Muscle layer of duodenum (tissue), 2 donors: Measurements from ENCODE around the gene PSD2.

Experiments
- H3K27ac ChIP-seq: one replicate; pipeline ENCODE4 v1.7.0; 2013; ENCODE audit warnings: mild to moderate bottlenecking, low read length
- H3K27me3 ChIP-seq: one replicate; pipeline ENCODE4 v1.7.0; 2013; ENCODE audit warnings: low read depth, mild to moderate bottlenecking, control low read depth, low read length
- H3K36me3 ChIP-seq, 2 donors: one replicate each; pipeline ENCODE4 v1.7.0; 2013; ENCODE audit warnings: low read length in 2 of 2, control low read depth in 1 of 2, mild to moderate bottlenecking in 1 of 2; ENCODE audit not compliant: insufficient read depth in 2 of 2, control insufficient read depth in 1 of 2
- H3K4me1 ChIP-seq, 2 donors: one replicate each; pipeline ENCODE4 v1.7.0; 2013; ENCODE audit warnings: low read length in 2 of 2, mild to moderate bottlenecking in 2 of 2, control low read depth in 1 of 2, moderate library complexity in 1 of 2; ENCODE audit not compliant: insufficient read depth in 2 of 2, control insufficient read depth in 1 of 2
- H3K4me3 ChIP-seq, 2 donors: one replicate each; pipeline ENCODE4 v1.7.0; 2013; ENCODE audit warnings: low read length in 2 of 2, low read depth in 1 of 2, mild to moderate bottlenecking in 1 of 2
- H3K9me3 ChIP-seq, 2 donors: one replicate each; pipeline ENCODE4 v1.7.0; 2013; ENCODE audit warnings: low read length in 2 of 2, control low read depth in 1 of 2, mild to moderate bottlenecking in 1 of 2; ENCODE audit not compliant: control insufficient read depth in 1 of 2
- donor health status: healthy.

The PSD2 gene

GRCh38 chr5:139795074-139796001 is at the start of gene PSD2:
Gene PSD2, plus strand, starts transcription at chr5:139795808. Its CDS starts 13,633 bp downstream, at chr5:139809441.
- peaks cover 0 to 13% of the 10 kb centered on the region in 2 donors for H3K4me1 ChIP-seq
- peaks cover 44% of the 10 kb centered on the region for H3K27me3 ChIP-seq
- H3K36me3 ChIP-seq = no peaks in the 10 kb centered on the region
- no peak within 1 kb of the TSS for H3K27ac ChIP-seq
- H3K4me3 ChIP-seq = peak within 1 kb of the TSS in 1 of 2 donors; percentile 50
- H3K9me3 ChIP-seq = no peaks in the 10 kb centered on the region

- Histone ChIP-seq H3K36me3 (no peaks in the 10 kb centered on the region), H3K4me1 (peaks cover 7 to 34% of the 10 kb centered on the region in 2 donors), H3K4me3 (peak overlapping the region; percentile 46 to 57), H3K9me3 (no peaks in the 10 kb centered on the region), H3K27me3 (peaks cover 13% of the 10 kb centered on the region), H3K27ac (no peak overlapping the region)
Measured at GRCh38 chr5:139746691-139747582, 48.7 kb upstream of the PSD2 start.

GRCh38 chr5:139747583-139748504 is 47.8 kb upstream of the PSD2 start:
- no peak overlapping the region for H3K27ac ChIP-seq

GRCh38 chr5:139748505-139748826 is 47.1 kb upstream of the PSD2 start:
- H3K4me3 ChIP-seq = no peak overlapping the region
- no peaks in the 10 kb centered on the region for H3K36me3 ChIP-seq
- H3K27ac ChIP-seq = no peak overlapping the region
- no peaks in the 10 kb centered on the region for H3K9me3 ChIP-seq
- peaks cover 7 to 34% of the 10 kb centered on the region in 2 donors for H3K4me1 ChIP-seq
- peaks cover 13% of the 10 kb centered on the region for H3K27me3 ChIP-seq

More at GRCh38 chr5:139747583-139748504, 47.8 kb upstream of the PSD2 start:
- Histone ChIP-seq H3K27me3 (peaks cover 13% of the 10 kb centered on the region), H3K36me3 (no peaks in the 10 kb centered on the region), H3K9me3 (no peaks in the 10 kb centered on the region), H3K4me3 (peak overlapping the region; percentile 46 to 57), H3K4me1 (peaks cover 7 to 34% of the 10 kb centered on the region in 2 donors)

GRCh38 chr5:139749242-139749641 is 46.4 kb upstream of the PSD2 start:
- H3K27ac ChIP-seq = no peak overlapping the region

GRCh38 chr5:139751236-139751635 is 44.4 kb upstream of the PSD2 start:
- H3K4me3 ChIP-seq = no peak overlapping the region
- no peak overlapping the region for H3K27ac ChIP-seq
- H3K36me3 ChIP-seq = no peaks in the 10 kb centered on the region
- no peaks in the 10 kb centered on the region for H3K9me3 ChIP-seq
- H3K27me3 ChIP-seq = peaks cover 27% of the 10 kb centered on the region
- H3K4me1 ChIP-seq = peaks cover 3 to 25% of the 10 kb centered on the region in 2 donors

More at GRCh38 chr5:139749242-139749641, 46.4 kb upstream of the PSD2 start:
- Histone ChIP-seq H3K4me3 (no peak overlapping the region), H3K36me3 (no peaks in the 10 kb centered on the region), H3K9me3 (no peaks in the 10 kb centered on the region), H3K27me3 (peaks cover 16% of the 10 kb centered on the region), H3K4me1 (peaks cover 7 to 34% of the 10 kb centered on the region in 2 donors)

GRCh38 chr5:139752506-139753473 is 42.8 kb upstream of the PSD2 start:
- no peaks in the 10 kb centered on the region for H3K36me3 ChIP-seq
- H3K4me3 ChIP-seq = no peak overlapping the region
- peaks cover 0 to 9% of the 10 kb centered on the region in 2 donors for H3K4me1 ChIP-seq
- peaks cover 28% of the 10 kb centered on the region for H3K27me3 ChIP-seq
- H3K9me3 ChIP-seq = no peaks in the 10 kb centered on the region
- no peak overlapping the region for H3K27ac ChIP-seq

GRCh38 chr5:139755892-139756671 is 39.5 kb upstream of the PSD2 start:
- H3K4me1 ChIP-seq = no peaks in the 10 kb centered on the region
- no peak overlapping the region for H3K27ac ChIP-seq
- H3K9me3 ChIP-seq = no peaks in the 10 kb centered on the region
- no peaks in the 10 kb centered on the region for H3K36me3 ChIP-seq
- no peak overlapping the region for H3K4me3 ChIP-seq
- peaks cover 28% of the 10 kb centered on the region for H3K27me3 ChIP-seq

- Histone ChIP-seq H3K9me3 (no peaks in the 10 kb centered on the region), H3K27me3 (peaks cover 28% of the 10 kb centered on the region), H3K36me3 (no peaks in the 10 kb centered on the region), H3K4me1 (no peaks in the 10 kb centered on the region), H3K27ac (no peak overlapping the region), H3K4me3 (no peak overlapping the region)
Measured at GRCh38 chr5:139756971-139757370, 38.6 kb upstream of the PSD2 start.
